ENCODE results near the gene MYO18B.

Gene MYO18B

GRCh38 chr22:25853501-25854284 lies 111.7 kb downstream of the MYO18B start:
- no peak for DNase-seq

DNA sequence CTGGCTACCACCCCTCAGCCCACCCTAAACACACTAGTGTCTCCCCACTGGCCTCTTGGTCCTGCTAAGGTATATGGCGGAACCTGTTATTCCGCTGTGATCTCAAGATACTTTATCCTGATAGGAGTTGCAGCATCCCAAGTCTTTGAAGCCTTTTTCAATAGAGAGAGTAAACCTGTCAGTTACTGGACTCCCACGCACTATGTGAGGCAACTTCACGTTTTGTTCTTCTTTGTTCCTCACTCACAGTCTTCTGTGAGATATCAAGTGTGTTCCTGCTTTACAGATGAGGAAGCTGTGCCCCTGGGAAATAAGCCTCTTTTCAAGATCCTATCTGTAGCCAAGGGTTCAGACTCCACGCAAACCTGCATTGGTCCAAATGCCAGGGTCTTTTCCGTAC lies 127.8 kb downstream of the MYO18B start:
- DNase-seq, result no peak

- DNase-seq, result no peak
These were observed 132.3 kb downstream of the MYO18B start for GRCh38 chr22:25874327-25874726.

- DNase-seq, result no peak
These were observed 133.5 kb downstream of the MYO18B start for GRCh38 chr22:25875461-25875860.

DNA sequence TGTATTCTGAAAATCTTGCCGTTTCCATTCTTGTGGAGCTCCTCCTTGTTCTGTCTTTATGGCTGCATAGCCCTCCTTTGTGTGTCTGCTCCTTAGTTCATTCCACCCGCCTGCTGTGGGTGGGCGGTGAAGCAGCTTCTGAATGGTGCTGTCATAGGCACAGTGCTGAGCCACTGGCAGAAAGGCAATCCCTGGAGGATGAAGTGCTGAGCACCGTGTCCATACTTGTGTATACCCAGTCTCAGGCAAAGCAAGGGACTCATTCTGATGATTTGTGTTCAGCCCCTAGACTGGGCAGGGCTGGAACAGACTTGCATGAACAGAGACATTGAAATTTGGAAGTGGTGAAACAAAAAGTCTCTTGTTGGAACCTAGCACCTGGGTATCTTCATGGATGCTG lies 134.9 kb downstream of the MYO18B start:
- no peak for DNase-seq

DNA sequence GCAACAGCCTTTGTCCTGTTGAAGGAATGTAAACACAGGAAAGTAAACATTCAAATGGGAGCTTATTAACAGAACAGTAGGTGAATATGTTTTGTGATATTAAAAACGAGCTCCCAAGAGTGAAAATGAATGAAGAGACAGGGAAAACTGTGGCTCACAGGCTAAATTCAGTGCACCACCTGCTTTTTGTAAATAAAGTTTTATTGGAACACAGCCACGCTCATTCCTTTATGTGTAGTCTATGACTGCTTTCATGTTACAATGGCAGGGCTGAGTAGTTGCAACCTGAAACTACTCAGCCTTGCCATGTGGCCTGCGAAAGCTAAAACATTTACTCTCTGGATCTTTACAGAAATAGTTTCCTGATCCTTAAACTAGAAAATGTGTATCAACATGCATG lies 136.9 kb downstream of the MYO18B start:
- no peak for DNase-seq

GRCh38 chr22:25880524-25880923 lies 138.5 kb downstream of the MYO18B start:
- DNase-seq, result no peak

DNA sequence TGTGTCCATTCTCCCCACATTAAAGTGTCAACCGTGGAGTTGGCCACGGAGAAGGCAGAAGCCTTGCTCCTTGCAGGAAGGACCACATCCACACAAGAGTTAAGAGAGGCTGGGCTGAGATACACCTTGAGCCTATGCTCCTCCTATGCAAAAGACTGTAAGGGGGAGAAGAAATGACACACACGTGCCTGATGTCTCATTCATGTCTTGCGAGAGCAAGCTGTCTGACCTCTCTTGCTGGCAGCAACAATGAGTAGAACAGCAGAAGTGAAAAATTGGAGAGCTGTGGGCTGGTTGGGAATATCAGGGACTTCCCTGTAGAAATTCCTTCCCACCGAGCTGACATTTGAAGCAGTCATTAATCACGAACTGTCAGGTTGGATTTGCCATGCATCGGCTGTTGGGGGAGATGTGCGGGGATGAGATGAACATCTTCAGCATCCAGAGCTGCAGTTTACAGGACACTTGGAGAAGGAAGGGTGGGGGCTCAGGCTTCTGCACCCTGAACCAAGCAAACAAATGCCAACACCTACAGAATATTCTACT lies 139.3 kb downstream of the MYO18B start:
- no peak for DNase-seq

DNA sequence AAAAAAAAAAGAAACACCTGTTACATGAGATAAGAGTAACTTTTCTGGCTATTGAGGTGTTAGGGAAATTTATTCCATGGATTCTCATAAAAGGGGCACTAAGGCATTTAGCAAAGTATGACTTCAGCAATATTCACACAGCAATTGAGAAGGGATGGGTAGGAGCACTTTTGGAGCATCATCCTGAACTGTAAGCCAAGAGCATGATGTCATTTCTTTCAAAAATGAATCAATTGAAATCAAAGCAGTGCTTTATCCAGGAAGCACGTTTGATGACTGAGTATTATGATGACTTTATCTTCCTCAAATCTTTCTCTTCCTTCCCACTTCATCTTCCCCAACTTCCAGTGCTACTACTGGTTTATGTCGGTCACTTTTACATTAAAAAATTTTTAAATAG lies 140.4 kb downstream of the MYO18B start:
- no peak for DNase-seq

DNA sequence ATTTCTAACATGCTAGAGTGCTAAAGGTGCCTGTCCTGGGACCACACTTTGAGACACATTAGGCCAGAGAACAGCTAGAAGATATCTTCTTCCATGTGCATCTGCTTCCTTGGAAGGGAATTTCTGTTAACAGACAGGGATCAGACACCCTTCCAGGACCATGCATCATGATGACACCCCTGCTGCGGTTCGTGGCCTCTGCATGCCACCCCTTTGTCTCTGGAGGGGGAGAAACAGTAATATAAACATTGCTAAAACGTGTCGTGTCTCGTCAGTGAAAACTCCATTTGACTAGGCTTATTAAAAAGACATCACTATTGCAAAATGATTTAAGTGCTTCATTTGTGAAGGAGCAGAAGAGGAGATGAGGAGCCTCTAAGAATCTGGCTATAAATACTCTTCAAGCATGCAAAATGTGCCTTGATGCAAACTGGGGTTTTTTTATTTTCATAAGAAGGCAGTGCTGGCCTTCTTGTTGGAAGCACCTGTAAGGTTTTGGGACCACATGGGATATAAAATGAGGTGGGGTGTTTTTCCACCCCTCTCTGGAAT lies 141.6 kb downstream of the MYO18B start:
- no peak for DNase-seq

GRCh38 chr22:25884121-25884520 lies 142.1 kb downstream of the MYO18B start:
- DNase-seq, result no peak

GRCh38 chr22:25888399-25889054 lies 146.5 kb downstream of the MYO18B start:
- peak in 1 of 14 donors; percentile 3 for DNase-seq

GRCh38 chr22:25890651-25891050 lies 148.7 kb downstream of the MYO18B start:
- DNase-seq, result no peak

DNA sequence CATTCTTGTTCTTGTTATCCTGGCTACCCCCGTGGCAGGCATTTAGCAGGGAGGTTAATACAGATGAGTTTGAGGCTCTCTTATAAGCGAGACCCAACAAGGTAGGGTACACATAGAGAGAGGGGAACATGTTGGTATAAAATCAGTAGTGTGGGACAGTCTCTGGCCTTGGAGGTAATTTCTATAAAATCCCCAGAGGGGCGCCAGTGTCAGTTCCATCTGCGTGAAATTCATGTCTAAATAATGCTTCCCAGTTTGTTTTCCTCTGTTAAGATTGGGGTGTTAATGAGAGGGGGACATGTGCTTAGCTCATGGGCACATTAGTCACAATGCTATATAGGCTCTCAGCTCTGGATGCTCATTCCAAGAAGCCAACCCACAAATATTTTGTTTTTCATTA lies 150.7 kb downstream of the MYO18B start:
- DNase-seq, result no peak

DNA sequence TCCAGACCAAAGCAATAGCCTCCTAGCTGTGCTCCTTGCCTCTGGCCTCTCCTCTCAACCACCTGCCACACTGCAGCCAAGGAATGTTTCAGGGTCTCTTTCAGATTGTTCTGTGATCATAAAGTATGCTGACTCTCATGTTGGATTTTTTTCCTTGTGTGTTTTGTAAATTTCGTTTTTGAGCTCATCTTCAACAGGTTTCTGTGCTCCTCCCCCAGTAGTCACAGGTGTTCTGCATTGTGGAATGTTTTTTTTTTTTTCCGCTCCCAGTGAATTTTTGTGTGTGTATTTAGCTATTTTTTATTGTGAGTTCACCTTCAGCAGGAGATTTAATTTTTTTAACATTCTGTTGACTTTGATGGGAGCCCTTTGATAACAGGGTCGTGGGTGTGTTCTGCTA lies 153.7 kb downstream of the MYO18B start:
- no peak for DNase-seq

GRCh38 chr22:25896098-25896497 lies 154.1 kb downstream of the MYO18B start:
- no peak for DNase-seq

GRCh38 chr22:25896592-25896991 lies 154.6 kb downstream of the MYO18B start:
- DNase-seq, result no peak

GRCh38 chr22:25898707-25899365 lies 156.8 kb downstream of the MYO18B start:
- DNase-seq, result no peak

GRCh38 chr22:25899566-25899965 lies 157.6 kb downstream of the MYO18B start:
- peak in 1 of 14 donors; percentile 60 for DNase-seq

GRCh38 chr22:25900390-25900789 lies 158.4 kb downstream of the MYO18B start:
- no peak for DNase-seq

GRCh38 chr22:25900880-25901279 lies 158.9 kb downstream of the MYO18B start:
- DNase-seq, result peak in 12 of 14 donors; percentile 17 to 76 (median 58)

DNA sequence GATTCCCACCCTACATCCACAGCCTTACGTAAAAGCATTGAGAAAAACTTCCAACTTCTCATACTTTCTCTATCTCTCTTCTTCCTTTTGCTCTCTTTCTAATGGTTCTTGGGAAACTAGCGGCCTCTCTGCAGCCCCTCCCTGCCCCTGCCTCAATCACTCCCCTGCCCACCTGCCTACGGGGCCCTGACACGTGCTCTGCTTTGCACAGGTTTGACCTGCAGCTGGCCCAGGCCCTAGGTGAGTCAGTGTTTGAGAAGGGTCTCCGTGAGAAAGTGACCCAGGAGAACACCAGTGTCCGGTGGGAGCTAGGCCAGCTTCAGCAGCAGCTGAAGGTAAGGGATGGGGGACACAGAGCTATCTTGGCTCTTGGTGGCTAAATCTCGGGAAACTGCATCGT lies 160.4 kb downstream of the MYO18B start:
- DNase-seq, result no peak

GRCh38 chr22:25903294-25903693 lies 161.3 kb downstream of the MYO18B start:
- no peak for DNase-seq
